K562 (cell line): ENCODE results near the gene CREM. TPM values are rescaled to one million over a fixed set of nuclear protein-coding genes. Genes with fewer than 3 reads are reported as not detected.

ENCODE experiments used
- CXXC5 ChIP-seq: fragments of 250-450 bp; sonication (Bioruptor Pico); IDR thresholded peaks from 2 replicates; pipeline ENCODE4 v1.8.0; 2022; ENCODE audit warnings: inconsistent platforms, mild to moderate bottlenecking, moderate library complexity
- DACH1 ChIP-seq: fragments of 450-650 bp; IDR thresholded peaks from 2 replicates; pipeline ENCODE4 v1.6.1; 2018; ENCODE audit not compliant: partially characterized antibody
- ELF1 ChIP-seq: fragments of 200-800 bp; sonication (Bioruptor generic); IDR thresholded peaks from 2 replicates; pipeline ENCODE4 v1.6.1; 2016; ENCODE audit warnings: missing genetic modification characterization, missing compliant biosample characterization
- ERF ChIP-seq: fragments of 450-650 bp; formaldehyde crosslinking; IDR thresholded peaks from 2 replicates; pipeline ENCODE4 v1.4.0; 2020; ENCODE audit warnings: mild to moderate bottlenecking, mixed read lengths
- GATA2 ChIP-seq: sonication (generic); formaldehyde crosslinking; IDR thresholded peaks from 2 replicates; pipeline ENCODE4 v1.4.0; 2020; ENCODE audit warnings: mild to moderate bottlenecking, missing genetic modification reagents
- LARP7 ChIP-seq: fragments of 450-650 bp; IDR thresholded peaks from 2 replicates; pipeline ENCODE4 v1.6.1; 2016
- MCM7 ChIP-seq, 2 experiments: fragments of 450-650 bp; IDR thresholded peaks; 2 replicates each; pipeline ENCODE4 v1.6.1; 2016 to 2018
- MTA1 ChIP-seq: fragments of 450-650 bp; IDR thresholded peaks from 2 replicates; pipeline ENCODE4 v1.6.1; 2017; ENCODE audit warnings: borderline replicate concordance
- NR2C1 ChIP-seq, 2 experiments: fragments of 450-650 bp; IDR thresholded peaks; 2 replicates each; pipeline ENCODE4 v1.6.1; 2017; ENCODE audit warnings: mild to moderate bottlenecking in 2 of 2, antibody characterized with exemption in 1 of 2, inconsistent platforms in 1 of 2, missing compliant biosample characterization in 1 of 2, missing genetic modification characterization in 1 of 2
- PKNOX1 ChIP-seq: fragments of 450-650 bp; IDR thresholded peaks from 2 replicates; pipeline ENCODE4 v1.6.1; 2016
- PPARD ChIP-seq: fragments of 250-450 bp; sonication (Bioruptor Pico); IDR thresholded peaks from 2 replicates; pipeline ENCODE4 v1.8.0; 2022; ENCODE audit warnings: inconsistent platforms, mild to moderate bottlenecking, moderate library complexity
- TBP ChIP-seq: optimal IDR thresholded peaks from 2 replicates; pipeline ENCODE3; 2011; ENCODE audit warnings: low read depth, low read length, improper control_type of control experiment
- TFAM ChIP-seq: fragments of 250-450 bp; sonication (Bioruptor Pico); conservative IDR thresholded peaks from 2 replicates; pipeline ENCODE4 v1.5.0; 2021; ENCODE audit warnings: mild to moderate bottlenecking, moderate library complexity
- USF2 ChIP-seq: sonication (generic); formaldehyde crosslinking; IDR thresholded peaks from 2 replicates; pipeline ENCODE4 v1.5.0; 2020; ENCODE audit warnings: missing genetic modification reagents
- ZFP91 ChIP-seq: sonication (generic); formaldehyde crosslinking; IDR thresholded peaks from 2 replicates; pipeline ENCODE4 v1.8.0; 2022; ENCODE audit warnings: mild to moderate bottlenecking, missing genetic modification reagents
- ZKSCAN3 ChIP-seq: fragments of 250-450 bp; sonication (Bioruptor Pico); IDR thresholded peaks from 2 replicates; pipeline ENCODE4 v1.4.0; 2020
- ZMIZ1 ChIP-seq, 2 experiments: fragments of 150-350 bp in 1 of 2; IDR thresholded peaks; 2 replicates each; pipeline ENCODE4 v1.6.1; 2012 to 2016; ENCODE audit warnings: low read depth in 2 of 2, low read length in 2 of 2, mild to moderate bottlenecking in 1 of 2, moderate library complexity in 1 of 2
- ZNF212 ChIP-seq: fragments of 450-650 bp; formaldehyde crosslinking; IDR thresholded peaks from 2 replicates; pipeline ENCODE4 v1.4.0; 2020; ENCODE audit warnings: mild to moderate bottlenecking
- ZNF354B ChIP-seq: fragments of 250-450 bp; sonication (Bioruptor Pico); IDR thresholded peaks from 2 replicates; pipeline ENCODE4 v1.4.0; 2020
- ZNF655 ChIP-seq: fragments of 250-450 bp; sonication (Bioruptor Pico); IDR thresholded peaks from 2 replicates; pipeline ENCODE4 v1.5.0; 2021
- ZNF780A ChIP-seq: fragments of 250-450 bp; sonication (Bioruptor Pico); IDR thresholded peaks from 2 replicates; pipeline ENCODE4 v1.5.0; 2021; ENCODE audit warnings: mild to moderate bottlenecking
- ZNF79 ChIP-seq: fragments of 250-450 bp; sonication (Bioruptor Pico); IDR thresholded peaks from 2 replicates; pipeline ENCODE4 v1.4.0; 2020; ENCODE audit warnings: low read depth, mild to moderate bottlenecking, moderate library complexity
- polyA plus RNA-seq, 8 experiments: library from polyadenylated mRNA; depleted of rRNA in 4 of 8; stranded (reverse) in 5 of 8; unstranded in 3 of 8; fragments of >200 nt; fragmentation: Nextera tagmentation in 2 of 8; fragmentation: Illumina TruSeq in 1 of 8; extraction: Ambion mirVana in 2 of 8; extraction: Trizol in 1 of 8; gene quantifications; 2 replicates each; pipeline versions ENCODE4 v1.2.1 to v1.2.3, GENCODE V29; 2011 to 2014; ENCODE audit warnings: inconsistent platforms in 1 of 8, missing spikeins in 1 of 8
- total RNA-seq, 7 experiments: library from RNA; depleted of rRNA in 6 of 7; stranded (reverse); fragments of >200 nt in 6 of 7; fragmentation: Illumina TruSeq in 2 of 7; extraction: Trizol in 2 of 7; gene quantifications; 2 replicates each; pipeline versions ENCODE4 v1.2.1 to v1.2.3, GENCODE V29; 2011 to 2021; ENCODE audit warnings: low replicate concordance in 1 of 7

Gene CREM
- total and polyA plus RNA-seq, 9 of the 15 experiments (the other 6 are each of a cell fraction or from before 2014, with no cell fraction given) = 39.1 to 70.2 (median 48.3) TPM

- TF ChIP-seq MCM7 (IDR thresholded peaks at IDR 0.05) = no peak
- TF ChIP-seq TFAM (CRISPR knock-in tag) = no peak
- no peak for TF ChIP-seq USF2 (CRISPR knock-in tag)
- peak; percentile 94; the same call in 1 of the 2 replicates for TF ChIP-seq CXXC5
- TF ChIP-seq PPARD = no peak
- no peak for TF ChIP-seq ZKSCAN3 (CRISPR knock-in tag)
- no peak for TF ChIP-seq ZNF655 (CRISPR knock-in tag)
- peak; percentile 55 for TF ChIP-seq DACH1
- TF ChIP-seq LARP7 = no peak
- TF ChIP-seq MTA1 = peak; percentile 90
- TF ChIP-seq ZNF212 (CRISPR knock-in tag) = no peak
- TF ChIP-seq ERF = no peak
- peak in 1 of 2 experiments; percentile 57; a peak in 1 of 4 replicates for TF ChIP-seq ZMIZ1 (IDR thresholded peaks at IDR 0.05; ENCODE audit: low read depth in 2 of 2, low read length in 2 of 2)
- TF ChIP-seq ZNF79 (CRISPR knock-in tag) = no peak
- TF ChIP-seq ZFP91 (CRISPR knock-in tag) = no peak
- TF ChIP-seq ZNF354B (CRISPR knock-in tag) = no peak
- peak; percentile 90 for TF ChIP-seq ELF1 (tag)
- peak; percentile 63; the same call in 1 of the 2 replicates for TF ChIP-seq PKNOX1
- TF ChIP-seq GATA2 (CRISPR knock-in tag) = no peak
- TF ChIP-seq ZNF780A (CRISPR knock-in tag) = no peak
- TF ChIP-seq NR2C1 (IDR thresholded peaks at IDR 0.05) = peak; percentile 87
- peak; percentile 82 for TF ChIP-seq NR2C1 (tag; IDR thresholded peaks at IDR 0.05)
- peak; percentile 87 for TF ChIP-seq TBP
These were observed at the start of gene CREM (continued) for GRCh38 chr10:35126530-35127288.
